ENCODE data around the gene LZTS2. TPM values are rescaled to one million over a fixed set of nuclear protein-coding genes. Genes with fewer than 3 reads are reported as not detected.

LZTS2 gene
- total RNA-seq, 1 donor from 2014 or later, result 52.2 TPM

DNA sequence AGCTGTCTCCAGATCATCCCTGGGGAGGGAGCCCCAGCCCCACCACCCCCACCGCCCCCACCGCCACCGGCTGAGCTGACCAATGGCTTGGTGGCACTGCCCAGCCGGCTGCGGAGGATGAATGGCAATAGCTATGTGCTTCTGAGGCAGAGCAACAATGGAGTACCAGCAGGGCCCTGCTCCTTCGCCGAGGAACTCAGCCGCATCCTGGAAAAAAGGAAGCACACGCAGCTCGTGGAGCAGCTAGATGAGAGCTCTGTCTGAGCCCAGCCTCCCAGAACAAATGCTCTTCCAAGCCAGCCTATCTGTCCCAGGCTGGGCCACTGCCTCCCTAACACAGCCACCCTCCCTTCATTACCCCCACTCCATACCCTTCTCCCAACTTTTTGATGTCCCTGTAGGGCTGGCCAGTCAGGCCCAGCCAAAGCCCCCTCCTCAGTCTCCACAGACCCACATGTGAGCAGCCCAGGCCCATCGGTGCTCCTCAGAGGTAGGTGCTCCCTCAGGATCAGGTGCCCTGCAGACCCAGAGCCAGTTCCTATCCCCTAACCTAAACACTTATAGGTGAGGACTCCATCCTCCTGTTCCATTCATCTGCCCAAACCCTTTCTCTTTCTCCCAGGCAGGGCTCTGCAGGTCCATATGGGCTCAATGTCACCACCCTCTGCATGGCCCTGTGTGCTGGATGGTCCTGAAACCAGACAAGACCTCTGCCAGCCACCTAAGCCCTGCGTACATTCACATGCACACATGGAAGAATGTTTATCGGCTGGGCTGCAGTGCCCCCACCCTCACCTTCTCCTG lies 15.5 kb upstream of the LZTS2 start:
- peaks cover 17% of the 10 kb centered on the region for H3K27me3 Mint-ChIP-seq (ENCODE audit: unreplicated experiment)
- peaks cover 27% of the 10 kb centered on the region for H3K36me3 Mint-ChIP-seq (ENCODE audit: low read depth, unreplicated experiment)
- no peak for DNase-seq (ENCODE audit: low spot score)
- H3K9me3 Mint-ChIP-seq (ENCODE audit: unreplicated experiment), result no peaks in the 10 kb centered on the region
- TF ChIP-seq, protein P1, sequence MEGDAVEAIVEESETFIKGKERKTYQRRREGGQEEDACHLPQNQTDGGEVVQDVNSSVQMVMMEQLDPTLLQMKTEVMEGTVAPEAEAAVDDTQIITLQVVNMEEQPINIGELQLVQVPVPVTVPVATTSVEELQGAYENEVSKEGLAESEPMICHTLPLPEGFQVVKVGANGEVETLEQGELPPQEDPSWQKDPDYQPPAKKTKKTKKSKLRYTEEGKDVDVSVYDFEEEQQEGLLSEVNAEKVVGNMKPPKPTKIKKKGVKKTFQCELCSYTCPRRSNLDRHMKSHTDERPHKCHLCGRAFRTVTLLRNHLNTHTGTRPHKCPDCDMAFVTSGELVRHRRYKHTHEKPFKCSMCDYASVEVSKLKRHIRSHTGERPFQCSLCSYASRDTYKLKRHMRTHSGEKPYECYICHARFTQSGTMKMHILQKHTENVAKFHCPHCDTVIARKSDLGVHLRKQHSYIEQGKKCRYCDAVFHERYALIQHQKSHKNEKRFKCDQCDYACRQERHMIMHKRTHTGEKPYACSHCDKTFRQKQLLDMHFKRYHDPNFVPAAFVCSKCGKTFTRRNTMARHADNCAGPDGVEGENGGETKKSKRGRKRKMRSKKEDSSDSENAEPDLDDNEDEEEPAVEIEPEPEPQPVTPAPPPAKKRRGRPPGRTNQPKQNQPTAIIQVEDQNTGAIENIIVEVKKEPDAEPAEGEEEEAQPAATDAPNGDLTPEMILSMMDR (IDR thresholded peaks at IDR 0.05; ENCODE audit: unreplicated experiment), result no peak
- no peak overlapping the region for H3K4me3 Mint-ChIP-seq (ENCODE audit: unreplicated experiment)
- peaks cover 12% of the 10 kb centered on the region for H3K4me1 Mint-ChIP-seq (ENCODE audit: unreplicated experiment)
- H3K27ac Mint-ChIP-seq (ENCODE audit: unreplicated experiment), result no peak overlapping the region

DNA sequence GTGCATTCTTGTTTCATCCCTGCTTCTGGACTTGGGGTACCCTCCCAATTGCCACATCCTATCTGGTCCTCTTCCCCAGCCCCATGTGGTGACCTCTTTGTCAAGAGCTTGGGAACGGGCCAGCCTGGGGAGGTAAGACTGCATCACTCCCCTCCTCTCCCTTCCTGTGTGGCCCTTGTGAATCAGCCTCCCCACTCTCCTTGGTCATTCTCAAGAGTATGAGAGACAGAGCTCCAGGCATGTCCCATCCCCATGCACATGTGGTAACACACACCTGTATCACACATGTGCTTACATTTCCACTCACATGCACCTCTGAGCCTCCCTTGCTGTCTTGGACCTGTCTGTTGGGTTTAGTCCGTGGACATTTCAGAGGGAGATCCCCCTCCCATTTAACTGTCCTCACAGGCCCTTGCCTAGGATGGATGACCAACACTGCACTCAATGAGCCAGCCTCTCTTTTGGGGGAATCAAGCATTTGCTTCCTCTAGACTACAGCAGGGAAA lies 14.9 kb upstream of the LZTS2 start:
- Mint-ChIP-seq H3K27me3 (ENCODE audit: unreplicated experiment) (peaks cover 17% of the 10 kb centered on the region), H3K4me3 (ENCODE audit: unreplicated experiment) (no peak overlapping the region), H3K36me3 (ENCODE audit: low read depth, unreplicated experiment) (peaks cover 26% of the 10 kb centered on the region), H3K9me3 (ENCODE audit: unreplicated experiment) (no peaks in the 10 kb centered on the region), H3K4me1 (ENCODE audit: unreplicated experiment) (peaks cover 12% of the 10 kb centered on the region), H3K27ac (ENCODE audit: unreplicated experiment) (no peak overlapping the region)
- TF ChIP-seq, protein P1 (IDR thresholded peaks at IDR 0.05; ENCODE audit: unreplicated experiment), result no peak
- no peak for DNase-seq (ENCODE audit: low spot score)

DNA sequence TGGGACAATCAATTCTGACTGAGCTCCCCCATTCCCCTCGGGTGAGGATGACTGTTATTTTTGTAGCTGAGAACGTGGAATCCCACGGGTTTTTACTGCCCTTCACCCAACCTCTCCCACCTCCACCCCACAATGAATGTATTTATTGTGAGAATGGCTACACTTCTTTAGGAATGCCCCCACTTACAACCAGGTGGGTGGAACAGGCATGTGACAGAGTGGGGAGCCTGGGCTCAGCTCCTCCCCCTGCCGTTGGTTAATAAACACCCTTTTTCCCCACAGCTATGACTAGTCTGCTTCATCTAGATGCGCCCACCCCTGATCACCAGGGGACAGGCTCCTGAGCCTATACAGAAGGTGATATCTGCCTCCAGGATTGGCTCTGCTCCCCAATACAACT lies 14.3 kb upstream of the LZTS2 start:
- Mint-ChIP-seq H3K4me1 (ENCODE audit: unreplicated experiment) (peaks cover 13% of the 10 kb centered on the region), H3K27me3 (ENCODE audit: unreplicated experiment) (peaks cover 17% of the 10 kb centered on the region), H3K27ac (ENCODE audit: unreplicated experiment) (peak overlapping the region; percentile 64), H3K9me3 (ENCODE audit: unreplicated experiment) (no peaks in the 10 kb centered on the region), H3K36me3 (ENCODE audit: low read depth, unreplicated experiment) (peaks cover 27% of the 10 kb centered on the region), H3K4me3 (ENCODE audit: unreplicated experiment) (peak overlapping the region; percentile 65)
- no peak for DNase-seq (ENCODE audit: low spot score)
- TF ChIP-seq, protein P1 (IDR thresholded peaks at IDR 0.05; ENCODE audit: unreplicated experiment), result no peak

DNA sequence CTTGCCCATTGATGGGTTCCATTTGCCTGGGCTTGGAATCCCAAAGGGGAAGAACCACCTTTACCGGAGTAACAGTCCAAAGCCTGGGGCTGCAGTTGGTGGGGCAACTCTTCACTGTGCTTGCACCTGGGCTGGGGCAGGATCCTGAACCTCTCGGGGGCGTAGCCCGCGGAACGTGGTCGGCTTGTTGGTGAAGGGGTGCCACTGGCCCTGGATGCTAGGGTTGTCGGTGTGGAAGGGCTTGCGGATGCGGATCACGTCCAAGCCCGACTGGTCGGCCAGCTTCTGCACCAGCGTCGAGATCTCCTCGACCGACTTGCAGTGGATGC lies 13.0 kb upstream of the LZTS2 start:
- H3K4me1 Mint-ChIP-seq (ENCODE audit: unreplicated experiment), result peaks cover 18% of the 10 kb centered on the region
- DNase-seq (ENCODE audit: low spot score), result no peak
- H3K36me3 Mint-ChIP-seq (ENCODE audit: low read depth, unreplicated experiment), result peaks cover 29% of the 10 kb centered on the region
- H3K27me3 Mint-ChIP-seq (ENCODE audit: unreplicated experiment), result peaks cover 17% of the 10 kb centered on the region
- H3K9me3 Mint-ChIP-seq (ENCODE audit: unreplicated experiment), result no peaks in the 10 kb centered on the region
- H3K27ac Mint-ChIP-seq (ENCODE audit: unreplicated experiment), result no peak overlapping the region
- TF ChIP-seq, protein P1 (IDR thresholded peaks at IDR 0.05; ENCODE audit: unreplicated experiment), result no peak
- peak overlapping the region; percentile 100 for H3K4me3 Mint-ChIP-seq (ENCODE audit: unreplicated experiment)

DNA sequence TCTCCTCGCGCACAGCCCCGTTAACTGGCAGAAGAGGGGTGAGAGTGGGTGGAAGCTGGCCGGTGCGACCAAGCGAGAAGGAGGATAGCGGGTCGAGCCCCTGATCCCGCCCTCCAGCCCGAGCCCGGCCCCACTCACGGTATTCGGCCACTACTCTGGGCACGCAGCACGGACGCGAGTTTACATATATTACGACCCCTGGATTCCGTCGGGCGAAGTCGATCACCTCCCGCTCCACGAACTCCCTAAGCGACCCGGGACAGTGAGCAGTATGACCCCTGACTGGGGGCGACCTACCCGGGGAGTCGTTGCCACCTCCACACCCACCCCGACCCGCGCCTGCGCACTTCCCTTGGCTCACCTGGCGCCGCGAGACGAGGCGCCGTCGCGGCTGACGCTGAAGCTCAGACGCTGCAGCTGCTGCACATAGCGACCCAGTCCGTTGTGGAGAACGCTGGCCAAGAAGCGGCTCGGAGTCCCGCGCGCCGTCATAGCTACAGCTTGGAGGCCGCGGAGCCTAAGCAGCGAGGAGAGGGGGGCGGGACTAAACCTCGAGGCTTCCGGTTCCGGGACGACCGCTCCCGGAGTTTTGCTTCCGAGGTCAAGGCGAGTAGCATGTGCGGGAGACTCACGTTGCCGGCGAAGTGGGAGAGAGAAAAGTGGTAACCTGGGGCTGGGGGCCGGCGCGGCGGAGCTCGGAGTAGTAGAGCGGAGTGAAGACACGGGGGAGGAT lies 12.5 kb upstream of the LZTS2 start, which contains the start of the genes MRPL43 and TWNK:
Gene MRPL43, minus strand, starts transcription at position 546 of the 733 bp plus-strand sequence. Its CDS starts 54 bp downstream, at position 492.
Gene TWNK, plus strand, starts transcription at position 592 of the 733 bp plus-strand sequence. CDS start 668 bp downstream, outside the sequence.
- Mint-ChIP-seq H3K9me3 (ENCODE audit: unreplicated experiment) (no peaks in the 10 kb centered on the region), H3K27ac (ENCODE audit: unreplicated experiment) (peak within 1 kb of the TSS; percentile 76), H3K27me3 (ENCODE audit: unreplicated experiment) (peaks cover 17% of the 10 kb centered on the region)

More for the DNA sequence above, 12.5 kb upstream of the LZTS2 start, which contains the start of the genes MRPL43 and TWNK:
- peak within 1 kb of the TSS; percentile 100 for H3K4me3 Mint-ChIP-seq (ENCODE audit: unreplicated experiment)
- H3K4me1 Mint-ChIP-seq (ENCODE audit: unreplicated experiment), result peaks cover 18% of the 10 kb centered on the region
- H3K36me3 Mint-ChIP-seq (ENCODE audit: low read depth, unreplicated experiment), result peaks cover 26% of the 10 kb centered on the region
- peak; percentile 80 for DNase-seq (ENCODE audit: low spot score)
- TF ChIP-seq, protein P1 (IDR thresholded peaks at IDR 0.05; ENCODE audit: unreplicated experiment), result no peak
